ENCODE measurements around the gene IL25.

DNA sequence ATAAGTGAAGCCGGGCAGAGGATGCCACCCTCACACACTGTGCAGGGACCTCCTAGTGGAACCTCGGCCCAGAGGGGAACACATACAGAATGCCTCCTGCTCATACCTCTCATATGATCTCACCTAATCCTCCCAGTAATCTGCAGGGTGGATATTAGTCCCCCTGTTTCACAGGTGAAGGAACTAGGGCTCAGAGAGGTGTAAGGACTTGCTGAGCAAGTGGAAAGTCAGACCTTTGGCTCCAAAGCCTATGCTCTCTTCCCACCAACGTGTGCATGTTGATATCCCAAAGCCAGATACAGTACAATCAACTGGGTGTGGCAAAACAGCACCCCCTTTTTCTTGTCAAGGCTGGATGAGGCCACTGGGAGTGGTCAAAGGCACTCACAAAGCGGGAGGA is 31.3 kb downstream of the IL25 start:
- TF ChIP-seq POLR2A (IDR thresholded peaks at IDR 0.05) (no peak), POLR2AphosphoS5 (IDR thresholded peaks at IDR 0.05) (no peak)
- TF ChIP-seq, protein P1, sequence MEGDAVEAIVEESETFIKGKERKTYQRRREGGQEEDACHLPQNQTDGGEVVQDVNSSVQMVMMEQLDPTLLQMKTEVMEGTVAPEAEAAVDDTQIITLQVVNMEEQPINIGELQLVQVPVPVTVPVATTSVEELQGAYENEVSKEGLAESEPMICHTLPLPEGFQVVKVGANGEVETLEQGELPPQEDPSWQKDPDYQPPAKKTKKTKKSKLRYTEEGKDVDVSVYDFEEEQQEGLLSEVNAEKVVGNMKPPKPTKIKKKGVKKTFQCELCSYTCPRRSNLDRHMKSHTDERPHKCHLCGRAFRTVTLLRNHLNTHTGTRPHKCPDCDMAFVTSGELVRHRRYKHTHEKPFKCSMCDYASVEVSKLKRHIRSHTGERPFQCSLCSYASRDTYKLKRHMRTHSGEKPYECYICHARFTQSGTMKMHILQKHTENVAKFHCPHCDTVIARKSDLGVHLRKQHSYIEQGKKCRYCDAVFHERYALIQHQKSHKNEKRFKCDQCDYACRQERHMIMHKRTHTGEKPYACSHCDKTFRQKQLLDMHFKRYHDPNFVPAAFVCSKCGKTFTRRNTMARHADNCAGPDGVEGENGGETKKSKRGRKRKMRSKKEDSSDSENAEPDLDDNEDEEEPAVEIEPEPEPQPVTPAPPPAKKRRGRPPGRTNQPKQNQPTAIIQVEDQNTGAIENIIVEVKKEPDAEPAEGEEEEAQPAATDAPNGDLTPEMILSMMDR (IDR thresholded peaks at IDR 0.05): no peak

Data from suprapubic skin (tissue), 4 donors.